Upper lobe of left lung (tissue), 6 donors: ENCODE measurements around the gene SLC22A12. TPM values are rescaled to one million over a fixed set of nuclear protein-coding genes. Genes with fewer than 3 reads are reported as not detected.

Experiments
- ATAC-seq, 2 donors: fragments of 200-7000 bp; cut with Tn5 transposase; one replicate each; pipeline ENCODE4 v1.9.1; 2022; ENCODE audit warnings: mild to moderate bottlenecking in 2 of 2, moderate library complexity in 2 of 2; ENCODE audit not compliant: low FRiP score in 2 of 2
- DNase-seq, 2 donors: peaks; one replicate each; pipeline ENCODE4 v3.0.0-alpha.2; 2019 to 2020
- H3K27ac ChIP-seq, 4 donors: fragments of 200-600 bp; sonication (generic); one replicate each; pipeline ENCODE4 v1.5.1; 2016 to 2019
- H3K27me3 ChIP-seq, 4 donors: fragments of 200-600 bp; sonication (generic); one replicate each; pipeline ENCODE4 v1.5.1; 2017 to 2019
- H3K36me3 ChIP-seq, 4 donors: fragments of 200-600 bp; sonication (generic); one replicate each; pipeline ENCODE4 v1.5.1; 2016 to 2019
- H3K4me1 ChIP-seq, 4 donors: fragments of 200-600 bp; sonication (generic); one replicate each; pipeline ENCODE4 v1.5.1; 2018 to 2019
- H3K4me3 ChIP-seq, 4 donors: fragments of 200-600 bp; sonication (generic); one replicate each; pipeline ENCODE4 v1.5.1; 2017 to 2019; ENCODE audit warnings: mild to moderate bottlenecking in 2 of 4, moderate library complexity in 1 of 4
- H3K9me3 ChIP-seq, 4 donors: fragments of 200-600 bp; sonication (generic); one replicate each; pipeline ENCODE4 v1.5.1; 2018 to 2019
- EP300 ChIP-seq, 4 donors: sonication (generic); formaldehyde crosslinking; IDR thresholded peaks; one replicate each; pipeline ENCODE4 v1.5.1; 2017; ENCODE audit warnings: antibody characterized with exemption in 4 of 4, control low read depth in 2 of 4
- POLR2A ChIP-seq, 4 donors: fragments of 450-650 bp; IDR thresholded peaks; one replicate each; pipeline ENCODE4 v1.5.1; 2016 to 2017; ENCODE audit warnings: antibody characterized with exemption in 4 of 4, mild to moderate bottlenecking in 2 of 4
- POLR2AphosphoS5 ChIP-seq, 2 donors: sonication (generic); formaldehyde crosslinking; IDR thresholded peaks; one replicate each; pipeline ENCODE4 v1.5.1; 2017; ENCODE audit warnings: antibody characterized with exemption in 2 of 2
- WGBS, 2 donors: methylation state at CpG; one replicate each; pipeline ENCODE4 v1.1.5; 2017 to 2018; 5-methylcytosine and 5-hydroxymethylcytosine counted together
- total RNA-seq, 6 donors: library from RNA; depleted of rRNA in 4 of 6; stranded (reverse); fragments of >200 nt in 4 of 6; gene quantifications; one replicate each; pipeline versions ENCODE4 v1.1.0 to v1.2.1, GENCODE V29; 2016 to 2021
- TF ChIP-seq, protein P1 (sequence below), 6 experiments: fragments of 450-650 bp in 4 of 6; fragments of 200-600 bp in 2 of 6; sonication (generic) in 2 of 6; IDR thresholded peaks; one replicate each; pipeline ENCODE4 v1.5.1; 2016 to 2019; ENCODE audit warnings: antibody characterized with exemption in 6 of 6
- donor health status: DM: no; HTN: no; CAD: no; lungs with moderate emphysema.
- donor health status: DM: no; HTN: yes; CAD: no; lungs with severe emphysema.

Gene SLC22A12
- total RNA-seq, 6 donors from 2014 or later = not detected

DNA sequence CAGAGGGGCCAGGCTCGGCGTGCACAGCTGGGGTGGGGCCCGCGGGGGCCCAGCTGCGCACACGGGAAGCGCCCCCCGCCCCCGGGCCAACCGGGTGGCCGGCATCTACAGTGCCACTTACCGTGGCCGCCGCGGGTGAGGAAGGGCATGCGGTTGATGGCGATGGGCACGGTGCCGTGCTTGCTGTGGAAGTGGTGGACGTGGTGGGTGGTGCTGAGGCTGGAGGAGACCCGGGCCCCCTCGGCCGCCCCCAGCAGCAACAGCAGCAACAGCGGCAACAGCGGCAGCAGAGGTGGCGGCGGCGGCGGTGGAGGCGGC is 51.4 kb downstream of the SLC22A12 start:
- TF ChIP-seq POLR2A (IDR thresholded peaks at IDR 0.05) (no peak), POLR2AphosphoS5 (IDR thresholded peaks at IDR 0.05) (no peak), EP300 (IDR thresholded peaks at IDR 0.05) (no peak)
- TF ChIP-seq, protein P1, sequence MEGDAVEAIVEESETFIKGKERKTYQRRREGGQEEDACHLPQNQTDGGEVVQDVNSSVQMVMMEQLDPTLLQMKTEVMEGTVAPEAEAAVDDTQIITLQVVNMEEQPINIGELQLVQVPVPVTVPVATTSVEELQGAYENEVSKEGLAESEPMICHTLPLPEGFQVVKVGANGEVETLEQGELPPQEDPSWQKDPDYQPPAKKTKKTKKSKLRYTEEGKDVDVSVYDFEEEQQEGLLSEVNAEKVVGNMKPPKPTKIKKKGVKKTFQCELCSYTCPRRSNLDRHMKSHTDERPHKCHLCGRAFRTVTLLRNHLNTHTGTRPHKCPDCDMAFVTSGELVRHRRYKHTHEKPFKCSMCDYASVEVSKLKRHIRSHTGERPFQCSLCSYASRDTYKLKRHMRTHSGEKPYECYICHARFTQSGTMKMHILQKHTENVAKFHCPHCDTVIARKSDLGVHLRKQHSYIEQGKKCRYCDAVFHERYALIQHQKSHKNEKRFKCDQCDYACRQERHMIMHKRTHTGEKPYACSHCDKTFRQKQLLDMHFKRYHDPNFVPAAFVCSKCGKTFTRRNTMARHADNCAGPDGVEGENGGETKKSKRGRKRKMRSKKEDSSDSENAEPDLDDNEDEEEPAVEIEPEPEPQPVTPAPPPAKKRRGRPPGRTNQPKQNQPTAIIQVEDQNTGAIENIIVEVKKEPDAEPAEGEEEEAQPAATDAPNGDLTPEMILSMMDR (IDR thresholded peaks at IDR 0.05) = no peak
- ATAC-seq (no peak), DNase-seq (no peak)
- Histone ChIP-seq H3K27me3 (peaks cover 0 to 35% (median 19%) of the 10 kb centered on the region in 4 donors), H3K4me1 (peaks cover 5 to 26% (median 9%) of the 10 kb centered on the region in 4 donors), H3K9me3 (no peaks in the 10 kb centered on the region), H3K27ac (no peak overlapping the region), H3K4me3 (peak overlapping the region in 1 of 4 donors; percentile 10), H3K36me3 (no peaks in the 10 kb centered on the region)
- WGBS, 2 donors = 4 to 5% methylated on average over 4 to 23 of the region's 30 CpGs

DNA sequence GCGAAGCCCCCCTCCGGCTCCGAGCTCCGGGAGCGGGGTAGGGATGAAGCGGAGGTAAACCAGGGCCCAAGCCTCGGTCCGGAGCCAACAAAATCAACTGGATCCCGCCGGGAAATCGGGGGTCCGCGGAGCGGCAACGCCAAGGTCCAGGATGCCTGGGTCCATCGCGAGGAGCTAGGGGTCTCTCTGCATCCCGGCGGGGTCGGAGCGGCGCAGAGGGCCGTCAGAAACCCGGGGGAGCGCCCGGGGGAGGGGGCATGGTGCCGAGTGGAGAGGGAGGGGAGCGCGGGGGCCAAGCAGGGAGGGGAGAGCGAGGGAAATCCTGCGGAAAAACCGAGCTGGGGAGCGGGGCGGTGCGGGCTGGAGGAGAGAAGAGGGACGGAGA is 51.8 kb downstream of the SLC22A12 start:
- Histone ChIP-seq H3K4me1 (peaks cover 5 to 22% (median 9%) of the 10 kb centered on the region in 4 donors), H3K36me3 (no peaks in the 10 kb centered on the region), H3K27ac (no peak overlapping the region), H3K4me3 (peak overlapping the region in 3 of 4 donors; percentile 10 to 17 (median 12)), H3K9me3 (no peaks in the 10 kb centered on the region), H3K27me3 (peaks cover 0 to 32% (median 18%) of the 10 kb centered on the region in 4 donors)
- ATAC-seq = no peak
- DNase-seq = peak in 1 of 2 donors; percentile 74
- 0 to 3% methylated on average over 3 to 15 of the region's 36 CpGs for WGBS, 2 donors
- TF ChIP-seq EP300 (IDR thresholded peaks at IDR 0.05) (no peak), POLR2AphosphoS5 (IDR thresholded peaks at IDR 0.05) (no peak), POLR2A (IDR thresholded peaks at IDR 0.05) (no peak)
- TF ChIP-seq, protein P1 (IDR thresholded peaks at IDR 0.05) = no peak

DNA sequence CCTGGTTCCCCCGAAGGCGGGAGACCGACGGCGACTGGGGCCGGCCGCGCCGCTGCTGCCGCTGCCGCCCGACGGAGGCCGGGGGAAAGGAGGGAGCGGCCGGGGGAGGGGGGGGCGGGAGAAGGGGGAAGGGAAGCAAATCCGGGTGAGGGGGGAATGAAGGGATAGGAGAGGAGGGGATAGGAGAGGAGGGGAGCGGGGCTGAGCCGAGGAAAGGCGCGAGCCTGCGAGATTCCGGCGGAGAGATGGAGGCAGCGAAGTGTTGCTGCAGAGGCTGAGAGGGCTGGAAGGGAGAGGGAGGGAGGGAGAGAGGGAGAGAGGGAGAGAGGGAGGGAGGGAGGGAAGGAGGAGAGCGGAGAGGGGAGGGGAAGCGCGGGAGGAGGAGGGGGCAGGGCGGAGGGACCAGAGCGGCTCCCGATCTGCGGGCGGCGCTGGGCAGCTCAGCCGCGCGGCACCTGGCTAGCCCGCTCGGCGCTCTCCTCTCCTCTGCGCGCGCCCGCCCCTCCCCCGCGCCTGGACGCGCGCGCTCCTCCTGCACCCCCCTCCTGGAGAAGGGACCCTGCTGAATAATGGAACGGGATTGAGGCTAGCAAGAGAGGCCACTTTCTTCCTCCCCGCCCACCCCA is 52.3 kb downstream of the SLC22A12 start:
- Histone ChIP-seq H3K27me3 (peaks cover 0 to 28% (median 16%) of the 10 kb centered on the region in 4 donors), H3K9me3 (no peaks in the 10 kb centered on the region), H3K4me3 (peak overlapping the region in 2 of 4 donors; percentile 12 to 17), H3K27ac (no peak overlapping the region), H3K36me3 (no peaks in the 10 kb centered on the region), H3K4me1 (peaks cover 5 to 17% (median 9%) of the 10 kb centered on the region in 4 donors)
- peak in 1 of 2 donors; percentile 27 for ATAC-seq
- peak in 1 of 2 donors; percentile 78 for DNase-seq
- no peak for TF ChIP-seq EP300 (IDR thresholded peaks at IDR 0.05)
- no peak for TF ChIP-seq POLR2AphosphoS5 (IDR thresholded peaks at IDR 0.05)
- no peak for TF ChIP-seq POLR2A (IDR thresholded peaks at IDR 0.05)
- TF ChIP-seq, protein P1 (IDR thresholded peaks at IDR 0.05) = no peak
- 1 to 4% methylated on average over 14 to 19 of the region's 53 CpGs for WGBS, 2 donors

DNA sequence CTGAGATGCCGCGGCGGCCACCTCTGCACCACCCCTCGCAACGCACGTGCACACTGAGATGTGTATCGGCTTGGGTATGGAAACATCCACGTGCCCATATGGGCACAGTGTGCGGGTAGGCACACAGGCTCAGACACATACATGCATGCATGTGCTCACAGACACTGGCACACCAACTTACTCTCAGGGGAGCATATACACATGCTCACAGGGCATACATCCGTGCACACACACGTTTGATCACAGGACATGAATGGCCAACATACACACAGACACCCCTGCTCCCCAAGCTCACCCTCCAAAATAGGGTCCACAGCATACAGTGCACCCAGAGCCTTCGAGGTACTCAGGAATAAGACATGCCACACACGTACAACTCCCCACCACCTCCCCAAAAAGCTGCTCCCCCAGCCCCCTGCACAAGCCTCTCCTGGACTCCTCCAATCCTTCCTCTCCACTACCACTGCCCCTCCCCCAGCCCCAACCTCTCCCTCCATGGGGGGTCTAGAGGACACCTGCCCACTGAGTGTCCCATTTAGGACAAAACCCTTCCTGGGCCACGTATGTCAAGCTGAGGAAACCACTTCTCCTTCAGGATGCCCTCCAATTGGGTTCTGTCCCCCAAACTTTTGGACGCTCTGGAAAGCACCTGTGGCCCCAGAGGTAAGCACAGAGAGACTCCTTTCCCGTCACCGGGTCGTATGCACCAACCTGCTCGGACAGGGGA is 53.1 kb downstream of the SLC22A12 start:
- H3K27me3 ChIP-seq = peaks cover 0 to 28% (median 16%) of the 10 kb centered on the region in 4 donors
- H3K9me3 ChIP-seq = no peaks in the 10 kb centered on the region
- H3K36me3 ChIP-seq = no peaks in the 10 kb centered on the region
- TF ChIP-seq EP300 (IDR thresholded peaks at IDR 0.05) = no peak
- TF ChIP-seq POLR2AphosphoS5 (IDR thresholded peaks at IDR 0.05) = no peak
- TF ChIP-seq POLR2A (IDR thresholded peaks at IDR 0.05) = no peak
- no peak overlapping the region for H3K27ac ChIP-seq
- WGBS, 2 donors = 14 to 24% methylated on average over 10 to 19 of the region's 19 CpGs
- H3K4me1 ChIP-seq = peaks cover 5 to 16% (median 9%) of the 10 kb centered on the region in 4 donors
- H3K4me3 ChIP-seq = no peak overlapping the region
- ATAC-seq = no peak
- no peak for DNase-seq

DNA sequence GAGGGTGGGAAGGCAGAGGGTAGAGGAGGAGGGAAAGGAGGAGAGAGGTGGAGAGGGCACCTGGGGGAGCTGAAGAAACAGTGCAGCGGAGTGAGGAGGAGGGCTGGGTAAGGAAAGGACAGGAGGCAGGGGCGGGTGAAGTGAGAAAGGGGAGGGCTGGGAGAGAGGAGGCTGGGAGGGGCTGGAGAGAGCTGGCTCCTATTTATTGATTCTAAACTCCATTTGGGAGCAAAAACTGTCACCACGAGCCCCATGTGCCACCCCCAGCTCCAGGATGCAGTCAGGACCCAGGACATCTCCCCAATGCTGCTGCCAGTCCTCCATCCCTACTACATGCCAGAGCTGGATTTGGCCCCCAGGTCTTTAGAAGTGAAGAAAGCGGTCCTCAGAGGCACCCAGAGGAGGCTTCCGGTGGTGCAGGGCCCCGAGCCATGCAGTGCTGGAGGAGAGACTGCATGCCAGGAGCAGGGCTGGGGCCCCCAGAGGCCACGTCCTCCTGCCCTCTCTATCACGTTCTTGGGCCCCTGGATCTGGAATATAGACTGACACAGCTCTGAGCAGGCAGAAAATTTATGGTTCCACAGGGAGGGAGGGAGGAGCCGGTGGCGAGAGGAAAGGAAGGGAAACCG is 53.7 kb downstream of the SLC22A12 start:
- no peak overlapping the region for H3K4me3 ChIP-seq
- 27% methylated on average over 11 of the region's 11 CpGs for WGBS, 2 donors
- DNase-seq = no peak
- H3K27me3 ChIP-seq = peaks cover 0 to 27% (median 16%) of the 10 kb centered on the region in 4 donors
- ATAC-seq = peak in 1 of 2 donors; percentile 6
- no peak overlapping the region for H3K27ac ChIP-seq
- peaks cover 5 to 16% (median 9%) of the 10 kb centered on the region in 4 donors for H3K4me1 ChIP-seq
- H3K36me3 ChIP-seq = no peaks in the 10 kb centered on the region
- H3K9me3 ChIP-seq = no peaks in the 10 kb centered on the region
- TF ChIP-seq, protein P1 (IDR thresholded peaks at IDR 0.05) = peak in 2 of 6 experiments; percentile 10 to 12
- no peak for TF ChIP-seq EP300 (IDR thresholded peaks at IDR 0.05)
- TF ChIP-seq POLR2AphosphoS5 (IDR thresholded peaks at IDR 0.05) = no peak
- TF ChIP-seq POLR2A (IDR thresholded peaks at IDR 0.05) = no peak
